NCI-H82 treated with DMSO at 0.1 percent for 48 hours (cell line): Measurements from ENCODE around the gene RNF223.
A peak's percentile ranks its signal among the peaks of the same experiment; 100 is the strongest.
"Not testable (repeated sequence)": the region's sequence is repeated elsewhere in the genome, so short reads cannot be mapped to it uniquely, and the experiment has no call there.

Experiments used
- DNase-seq: peaks from one replicate; lab custom pipeline; 2025; ENCODE audit not compliant: unreplicated experiment; lab: John Stamatoyannopoulos, UW

Gene RNF223

GRCh38 chr1:1061682-1062345, 12.3 kb downstream of the RNF223 start:
- DNase-seq: no peak

- DNase-seq: no peak
Observed at GRCh38 chr1:1060281-1061000, 13.7 kb downstream of the RNF223 start.

DNA sequence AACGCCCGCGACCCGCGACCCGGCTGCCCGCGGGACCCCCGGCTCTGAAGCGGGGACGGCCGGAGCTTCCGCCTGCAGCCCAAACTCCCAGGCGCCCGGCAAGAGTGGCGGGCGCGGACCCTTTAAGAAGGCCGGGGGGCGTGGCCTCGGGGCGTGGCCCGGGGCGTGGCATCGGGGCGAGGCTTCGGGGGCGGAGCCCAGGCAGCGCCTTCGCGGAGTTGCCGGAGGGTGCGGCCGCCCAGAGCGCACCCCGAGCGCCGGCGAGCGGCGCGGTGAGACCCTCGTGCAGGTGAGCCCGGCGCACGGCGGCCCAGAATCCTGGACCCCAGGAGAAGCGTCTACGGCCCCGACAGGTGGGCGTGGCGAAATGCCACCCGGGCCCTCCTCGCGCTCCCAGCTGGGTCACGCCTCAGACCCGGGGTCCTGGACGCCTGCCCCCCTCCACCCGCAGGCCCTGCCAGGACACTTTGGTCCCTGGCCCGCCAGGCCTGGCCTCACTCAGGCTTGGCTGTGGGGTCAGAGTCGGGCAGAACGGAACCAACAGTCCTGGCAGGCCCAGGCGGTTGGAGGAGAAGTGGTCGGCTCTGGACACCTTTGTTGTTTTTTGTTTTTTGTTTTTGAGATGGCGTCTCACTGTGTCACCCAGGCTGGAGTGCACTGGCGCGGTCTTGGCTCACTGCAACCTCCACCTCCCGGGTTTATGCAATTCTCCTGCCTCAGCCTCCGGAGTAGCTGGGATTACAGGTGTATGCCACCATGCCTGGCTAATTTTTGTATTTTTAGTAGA, 14.4 kb downstream of the RNF223 start:
- DNase-seq: peak; percentile 39

DNA sequence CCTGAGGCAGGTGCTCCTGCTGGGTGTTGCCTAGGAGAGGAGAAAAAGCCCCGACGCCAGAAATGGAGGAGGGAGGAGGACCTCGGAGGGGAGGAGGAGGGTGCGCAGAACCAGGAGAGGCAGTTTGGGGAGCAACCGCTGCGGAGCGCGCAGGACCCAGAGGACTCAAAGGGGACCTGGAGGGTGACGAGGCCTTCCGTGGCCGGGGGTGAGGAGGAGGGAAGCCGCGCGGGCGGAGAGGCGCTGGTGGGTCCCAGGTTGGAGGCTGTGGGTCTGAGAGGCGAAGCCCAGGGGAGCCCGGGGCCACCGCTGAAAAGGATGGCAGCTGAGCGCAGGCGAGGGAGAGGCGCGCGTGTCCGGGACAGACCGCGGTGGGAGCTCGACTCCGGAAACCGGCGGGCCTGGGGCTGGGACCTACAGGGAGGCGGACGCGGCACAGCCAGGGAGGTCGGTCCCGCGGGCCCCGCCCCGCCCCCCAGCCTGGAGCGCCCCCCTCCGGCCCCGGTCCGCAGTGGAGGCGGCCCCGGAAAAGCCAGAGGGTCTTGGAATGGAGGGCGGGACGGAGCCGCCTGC, 15.1 kb downstream of the RNF223 start:
- no peak for DNase-seq

DNA sequence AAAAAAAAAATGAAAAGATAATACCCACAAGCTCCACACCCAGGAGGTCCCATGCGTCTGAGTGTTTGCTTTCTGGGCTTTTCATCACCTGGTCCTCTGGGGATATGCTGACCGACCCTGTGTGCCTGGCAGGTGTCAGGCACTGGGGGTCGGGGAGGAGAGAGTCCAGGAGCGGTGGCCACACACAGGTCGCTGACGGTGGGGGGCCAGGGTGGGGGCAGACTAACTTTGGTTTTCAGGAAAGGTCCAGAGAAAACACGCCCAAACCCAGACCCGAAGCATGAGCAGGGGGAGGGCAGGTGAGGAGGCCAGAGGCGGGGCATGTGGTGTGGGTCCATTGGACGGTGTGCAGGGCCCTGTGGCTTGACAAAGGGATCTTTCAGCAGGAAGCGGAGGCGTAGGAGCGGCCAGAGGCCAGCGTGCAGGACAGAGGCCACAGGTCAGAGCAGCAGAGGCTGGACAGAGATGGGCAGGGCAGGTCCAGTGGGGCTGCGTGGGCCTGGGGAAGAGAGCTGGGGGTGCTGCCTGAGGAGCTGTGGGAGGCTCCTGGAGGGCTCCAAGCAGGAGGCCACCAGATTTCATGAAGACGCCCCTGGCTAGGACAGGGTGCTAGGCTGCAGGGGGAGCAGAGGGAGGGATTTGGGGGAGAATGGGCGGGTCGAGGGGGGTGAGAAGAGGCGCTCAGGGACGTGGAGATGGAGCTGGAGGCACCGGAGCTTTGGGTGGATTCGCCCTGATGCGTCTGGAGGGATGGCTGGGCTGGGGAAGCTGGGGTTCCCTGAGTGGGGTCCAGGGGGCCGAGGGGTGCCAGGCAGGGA, 15.8 kb downstream of the RNF223 start:
- no peak for DNase-seq

- DNase-seq: not testable (repeated sequence)
Observed at GRCh38 chr1:1057769-1058087, 16.4 kb downstream of the RNF223 start.

GRCh38 chr1:1055841-1056736, 18.0 kb downstream of the RNF223 start:
- no peak for DNase-seq

DNA sequence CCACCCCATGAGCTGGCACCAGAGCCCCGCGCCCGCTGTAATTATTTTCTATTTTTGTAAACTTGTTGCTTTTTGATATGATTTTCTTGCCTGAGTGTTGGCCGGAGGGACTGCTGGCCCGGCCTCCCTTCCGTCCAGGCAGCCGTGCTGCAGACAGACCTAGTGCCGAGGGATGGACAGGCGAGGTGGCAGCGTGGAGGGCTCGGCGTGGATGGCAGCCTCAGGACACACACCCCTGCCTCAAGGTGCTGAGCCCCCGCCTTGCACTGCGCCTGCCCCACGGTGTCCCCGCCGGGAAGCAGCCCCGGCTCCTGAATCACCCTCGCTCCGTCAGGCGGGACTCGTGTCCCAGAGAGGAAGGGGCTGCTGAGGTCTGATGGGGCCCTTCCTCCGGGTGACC, 19.1 kb downstream of the RNF223 start:
- no peak for DNase-seq

DNA sequence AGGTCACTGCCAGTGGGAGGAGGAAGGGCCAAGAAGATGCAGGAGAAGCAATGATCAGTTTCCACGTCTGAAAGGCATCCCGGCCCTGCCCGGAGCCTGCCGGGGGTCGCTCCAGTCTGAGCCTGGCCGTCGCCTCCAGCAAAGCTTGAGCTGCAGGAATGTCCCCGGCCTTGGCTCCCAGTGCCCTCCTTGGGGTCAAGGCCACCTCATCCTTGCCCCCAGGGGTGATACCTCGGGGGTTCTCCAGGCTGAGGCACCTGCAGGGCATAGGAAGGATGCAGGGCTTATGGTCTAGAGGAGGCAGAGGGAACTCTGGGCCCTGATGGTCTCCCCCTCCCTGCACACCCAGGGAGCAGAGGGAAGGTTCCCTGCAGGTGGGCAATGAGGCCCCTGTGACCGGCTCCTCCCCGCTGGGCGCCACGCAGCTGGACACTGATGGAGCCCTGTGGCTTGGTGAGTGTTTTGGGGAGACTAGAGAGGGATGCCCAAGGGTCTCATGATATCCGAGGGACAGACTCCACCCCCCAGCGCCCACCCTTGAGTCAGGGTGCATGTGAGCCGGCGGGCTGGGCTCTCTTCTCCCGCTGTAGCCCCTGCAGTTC, 19.9 kb downstream of the RNF223 start:
- DNase-seq: no peak

DNA sequence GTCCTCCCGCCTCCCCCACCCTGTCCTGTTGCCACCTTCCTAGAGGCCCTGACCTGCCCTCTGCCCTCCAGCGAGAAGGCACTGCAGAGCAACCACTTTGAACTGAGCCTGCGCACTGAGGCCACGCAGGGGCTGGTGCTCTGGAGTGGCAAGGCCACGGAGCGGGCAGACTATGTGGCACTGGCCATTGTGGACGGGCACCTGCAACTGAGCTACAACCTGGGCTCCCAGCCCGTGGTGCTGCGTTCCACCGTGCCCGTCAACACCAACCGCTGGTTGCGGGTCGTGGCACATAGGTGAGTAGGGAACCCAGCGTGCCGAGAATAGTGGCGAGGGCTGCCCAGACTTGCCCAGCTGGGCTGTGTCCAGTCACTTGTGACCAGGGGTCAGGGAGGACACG, 20.4 kb downstream of the RNF223 start:
- no peak for DNase-seq

- no peak for DNase-seq
Observed at GRCh38 chr1:1053022-1053421, 21.1 kb downstream of the RNF223 start.

- no peak for DNase-seq
Observed at GRCh38 chr1:1052003-1052840, 21.9 kb downstream of the RNF223 start.

GRCh38 chr1:1051127-1051810, 22.8 kb downstream of the RNF223 start:
- no peak for DNase-seq

GRCh38 chr1:1050577-1051052, 23.5 kb downstream of the RNF223 start:
- DNase-seq: no peak

GRCh38 chr1:1049318-1050165, 24.6 kb downstream of the RNF223 start:
- no peak for DNase-seq

DNA sequence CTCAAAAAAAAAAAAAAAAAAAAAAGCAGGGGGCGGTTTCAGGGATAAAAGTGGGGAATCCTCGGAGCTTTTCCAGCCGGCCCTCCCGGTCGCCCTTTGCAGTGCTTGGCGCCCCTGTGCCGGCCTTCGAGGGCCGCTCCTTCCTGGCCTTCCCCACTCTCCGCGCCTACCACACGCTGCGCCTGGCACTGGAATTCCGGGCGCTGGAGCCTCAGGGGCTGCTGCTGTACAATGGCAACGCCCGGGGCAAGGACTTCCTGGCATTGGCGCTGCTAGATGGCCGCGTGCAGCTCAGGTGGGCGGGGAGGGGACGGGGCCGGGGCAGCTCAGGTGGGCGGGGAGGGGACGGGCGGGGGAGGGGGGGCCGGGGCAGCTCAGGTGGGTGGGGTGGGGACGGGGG, 25.3 kb downstream of the RNF223 start:
- no peak for DNase-seq

GRCh38 chr1:1047963-1048362, 26.1 kb downstream of the RNF223 start:
- no peak for DNase-seq
